ENCODE results near the gene TNS1.

GRCh38 chr2:217761645-217762277 is 241.0 kb downstream of the TNS1 start:
- no peak for TF ChIP-seq CTCF (IDR thresholded peaks at IDR 0.05)
- TF ChIP-seq EZH2 (IDR thresholded peaks at IDR 0.05; ENCODE audit: borderline replicate concordance, insufficient read depth, low read depth, low read length, poor library complexity, severe bottlenecking) = no peak

Measured in B cell (primary cell).